ENCODE measurements around the gene TOX3. TPM values are rescaled to one million over a fixed set of nuclear protein-coding genes. Genes with fewer than 3 reads are reported as not detected.
A peak's percentile ranks its signal among the peaks of the same experiment; 100 is the strongest.

TOX3 gene
- total and polyA plus RNA-seq, 4 donors, result 1.6 to 5.3 (median 2.0) TPM

GRCh38 chr16:52578007-52578828 is 31.3 kb upstream of the TOX3 start:
- Histone ChIP-seq H3K36me3 (ENCODE audit: control insufficient read depth in 4 of 4, insufficient read depth in 4 of 4, low read length in 4 of 4) (no peaks in the 10 kb centered on the region), H3K4me1 (ENCODE audit: control insufficient read depth in 5 of 5, insufficient read depth in 5 of 5, low read length in 5 of 5) (peaks cover 0 to 5% (median 0%) of the 10 kb centered on the region in 5 donors), H3K9me3 (ENCODE audit: control insufficient read depth in 4 of 4, insufficient read depth in 3 of 4, low read length in 3 of 4) (no peaks in the 10 kb centered on the region), H3K9ac (ENCODE audit: insufficient read depth in 1 of 2, low read length in 2 of 2) (no peak overlapping the region), H3K27ac (ENCODE audit: low read depth in 1 of 2, low read length in 1 of 2) (no peak overlapping the region), H3K4me3 (no peak overlapping the region), H3K27me3 (ENCODE audit: control insufficient read depth in 3 of 3, insufficient read depth in 3 of 3, low read length in 2 of 3) (peaks cover 0 to 4% (median 0%) of the 10 kb centered on the region in 3 donors)
- TF ChIP-seq CTCF (IDR thresholded peaks at IDR 0.05; ENCODE audit: control extremely low read depth, extremely low read depth), result no peak
- DNase-seq (no peak), ATAC-seq (ENCODE audit: insufficient read depth, low FRiP score) (no peak)
- 58 to 63% methylated on average over 11 of the region's 11 CpGs for WGBS, 2 donors

DNA sequence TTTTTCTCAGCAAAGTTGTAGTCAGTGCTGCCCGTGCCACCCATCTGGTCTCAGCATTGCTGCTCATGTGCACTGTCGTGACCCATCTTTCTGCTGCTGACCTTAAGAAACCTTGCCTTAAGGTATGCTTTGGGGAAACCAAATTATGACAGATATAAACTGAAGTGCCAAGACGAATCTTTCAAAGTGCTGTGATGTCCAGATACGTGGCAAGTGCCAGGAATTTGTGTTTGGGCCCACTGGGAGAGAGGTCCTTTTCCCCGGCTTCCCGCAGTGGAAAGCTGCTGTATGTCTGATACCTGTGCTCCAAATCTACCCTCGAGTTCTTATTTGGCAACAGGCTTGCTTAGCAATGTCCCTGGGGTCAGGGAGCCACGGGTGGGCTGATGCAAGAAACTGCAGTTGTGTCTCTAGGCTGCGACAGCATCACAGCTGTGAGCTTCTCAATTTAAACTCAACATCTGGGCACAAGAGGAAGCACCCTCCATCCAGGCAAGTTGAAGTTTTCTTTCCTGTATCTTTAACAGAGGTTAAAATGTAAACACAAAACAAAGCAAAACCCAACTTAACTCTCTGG is 30.3 kb upstream of the TOX3 start:
- Histone ChIP-seq H3K36me3 (ENCODE audit: control insufficient read depth in 4 of 4, insufficient read depth in 4 of 4, low read length in 4 of 4) (no peaks in the 10 kb centered on the region), H3K27me3 (ENCODE audit: control insufficient read depth in 3 of 3, insufficient read depth in 3 of 3, low read length in 2 of 3) (peaks cover 0 to 4% (median 0%) of the 10 kb centered on the region in 3 donors), H3K27ac (ENCODE audit: low read depth in 1 of 2, low read length in 1 of 2) (no peak overlapping the region), H3K4me3 (no peak overlapping the region), H3K9me3 (ENCODE audit: control insufficient read depth in 4 of 4, insufficient read depth in 3 of 4, low read length in 3 of 4) (no peaks in the 10 kb centered on the region), H3K4me1 (ENCODE audit: control insufficient read depth in 5 of 5, insufficient read depth in 5 of 5, low read length in 5 of 5) (peaks cover 0 to 5% (median 0%) of the 10 kb centered on the region in 5 donors), H3K9ac (ENCODE audit: insufficient read depth in 1 of 2, low read length in 2 of 2) (no peak overlapping the region)
- no peak for TF ChIP-seq CTCF (IDR thresholded peaks at IDR 0.05; ENCODE audit: control extremely low read depth, extremely low read depth)
- DNase-seq (no peak), ATAC-seq (ENCODE audit: insufficient read depth, low FRiP score) (no peak)
- 72 to 74% methylated on average over 9 of the region's 9 CpGs for WGBS, 2 donors

DNA sequence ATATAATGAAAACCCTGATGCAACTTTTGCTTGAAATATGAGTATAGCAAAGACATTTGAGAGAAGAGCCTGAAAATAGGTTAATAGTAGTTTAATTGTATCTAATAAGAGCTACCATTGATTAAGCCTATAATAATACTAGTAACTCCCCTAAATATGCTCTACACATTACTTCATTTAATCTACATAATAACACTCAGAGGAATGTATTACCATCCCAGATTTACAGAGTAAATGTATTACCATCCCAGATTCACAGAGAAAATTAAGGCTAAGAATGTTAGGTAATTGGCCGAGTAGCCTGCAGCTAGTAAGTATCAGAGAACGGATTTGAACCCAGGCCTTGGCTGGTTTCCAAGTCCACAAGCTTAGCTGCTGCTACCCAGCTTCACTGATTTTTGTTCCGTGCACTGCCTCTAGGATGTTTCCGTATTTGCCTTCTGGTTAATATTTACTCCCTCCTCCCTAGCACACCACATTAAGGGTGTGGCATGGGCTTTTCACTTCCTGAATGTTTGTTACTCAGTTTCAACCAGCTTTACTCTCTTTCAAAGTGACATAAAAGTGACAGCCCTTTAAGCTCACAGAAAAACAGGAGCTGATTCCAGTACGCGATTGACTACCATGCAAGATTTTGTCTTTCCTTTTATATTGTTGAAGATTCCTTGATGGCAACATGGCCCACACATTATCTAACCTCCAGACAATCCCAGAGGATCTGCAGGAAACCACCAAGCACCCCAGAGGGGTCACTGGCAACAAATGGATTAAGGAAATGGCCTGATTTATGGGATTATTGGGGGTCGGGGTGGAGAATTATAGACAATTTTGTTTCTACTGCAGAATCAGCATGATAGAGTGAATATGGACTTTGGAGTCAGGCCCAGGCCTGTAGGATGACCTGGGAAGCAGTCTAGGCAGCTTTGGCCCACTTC is 26.7 kb upstream of the TOX3 start:
- Histone ChIP-seq H3K9ac (ENCODE audit: insufficient read depth in 1 of 2, low read length in 2 of 2) (no peak overlapping the region), H3K9me3 (ENCODE audit: control insufficient read depth in 4 of 4, insufficient read depth in 3 of 4, low read length in 3 of 4) (no peaks in the 10 kb centered on the region), H3K36me3 (ENCODE audit: control insufficient read depth in 4 of 4, insufficient read depth in 4 of 4, low read length in 4 of 4) (no peaks in the 10 kb centered on the region), H3K4me1 (ENCODE audit: control insufficient read depth in 5 of 5, insufficient read depth in 5 of 5, low read length in 5 of 5) (peaks cover 0 to 5% (median 0%) of the 10 kb centered on the region in 5 donors), H3K27me3 (ENCODE audit: control insufficient read depth in 3 of 3, insufficient read depth in 3 of 3, low read length in 2 of 3) (peaks cover 0 to 4% (median 0%) of the 10 kb centered on the region in 3 donors), H3K4me3 (no peak overlapping the region), H3K27ac (ENCODE audit: low read depth in 1 of 2, low read length in 1 of 2) (peak overlapping the region in 1 of 2 donors; percentile 10)
- TF ChIP-seq CTCF (IDR thresholded peaks at IDR 0.05; ENCODE audit: control extremely low read depth, extremely low read depth), result no peak
- no peak for DNase-seq
- no peak for ATAC-seq (ENCODE audit: insufficient read depth, low FRiP score)
- WGBS, 2 donors, result 71 to 77% methylated on average over 7 of the region's 7 CpGs

Data from lung (tissue), 12 donors.